Panc1 (cell line): Measurements from ENCODE around the gene CFAP157. TPM values are rescaled to one million over a fixed set of nuclear protein-coding genes. Genes with fewer than 3 reads are reported as not detected.

ENCODE experiments used
- ATAC-seq: fragments of 200-7000 bp; cut with Tn5 transposase; 2 replicates; pipeline ENCODE4 v1.9.1; 2020; ENCODE audit warnings: mild to moderate bottlenecking, moderate library complexity
- BruUV-seq: library from RNA; stranded (reverse); fragments of 400-500 nt; replicated peaks from 2 replicates; lab custom pipeline; 2021; lab: Mats Ljungman, UMichigan
- CTCF ChIA-PET: fragments of 300-600 bp; sonication (Branson Sonifier 250); formaldehyde crosslinking; loops from one replicate; lab custom pipeline; 2022; ENCODE audit warnings: antibody characterized with exemption; lab: Charles Lee
- POLR2A ChIA-PET: fragments of 300-600 bp; sonication (Branson Sonifier 250); formaldehyde crosslinking; loops from one replicate; lab custom pipeline; 2022; ENCODE audit warnings: antibody characterized with exemption; lab: Charles Lee
- DNase-seq: peaks from one replicate; pipeline ENCODE4 v3.0.0-alpha.2; 2010; ENCODE audit warnings: low read depth, low spot score
- H3K27ac ChIP-seq: 2 replicates; pipeline ENCODE4 v1.5.1; 2011; ENCODE audit warnings: mild to moderate bottlenecking, low read length, inconsistent platforms
- H3K27me3 ChIP-seq: fragments of 200-500 bp; sonication (Bioruptor generic); 2 replicates; pipeline ENCODE4 v1.6.0; 2014; ENCODE audit warnings: low read length, inconsistent platforms; ENCODE audit not compliant: control insufficient read depth, insufficient read depth
- H3K36me3 ChIP-seq: fragments of 200-500 bp; sonication (Bioruptor generic); 2 replicates; pipeline ENCODE4 v1.5.1; 2014; ENCODE audit warnings: inconsistent platforms, mild to moderate bottlenecking, low read length, moderate library complexity; ENCODE audit not compliant: control insufficient read depth, insufficient read depth
- H3K4me1 ChIP-seq: 2 replicates; pipeline ENCODE4 v1.5.1; 2011; ENCODE audit warnings: inconsistent platforms, mild to moderate bottlenecking, low read length, moderate library complexity; ENCODE audit not compliant: control insufficient read depth, insufficient read depth
- H3K4me3 ChIP-seq, 2 experiments: 2 replicates each; pipeline ENCODE4 v1.5.1; 2011 to 2012; ENCODE audit warnings: low read depth in 2 of 2, low read length in 2 of 2, mild to moderate bottlenecking in 2 of 2, inconsistent platforms in 1 of 2, moderate library complexity in 1 of 2
- H3K9me3 ChIP-seq: fragments of 200-500 bp; sonication (Bioruptor generic); 2 replicates; pipeline ENCODE4 v1.5.1; 2014; ENCODE audit warnings: low read depth, mild to moderate bottlenecking, inconsistent platforms, low read length, moderate library complexity; ENCODE audit not compliant: control insufficient read depth, insufficient read depth
- CTCF ChIP-seq: fragments of 450-650 bp; IDR thresholded peaks from 2 replicates; pipeline ENCODE4 v1.5.1; 2017; ENCODE audit warnings: mild to moderate bottlenecking
- POLR2AphosphoS5 ChIP-seq: IDR thresholded peaks from 2 replicates; pipeline ENCODE4 v1.6.1; 2012; ENCODE audit warnings: mild to moderate bottlenecking, low read depth, low read length, moderate library complexity
- SIN3A ChIP-seq: IDR thresholded peaks from 2 replicates; pipeline ENCODE4 v1.6.1; 2012; ENCODE audit warnings: low read depth, mild to moderate bottlenecking, low read length, moderate library complexity, borderline replicate concordance; ENCODE audit not compliant: insufficient read depth
- TCF7L2 ChIP-seq: IDR thresholded peaks from 2 replicates; pipeline ENCODE4 v1.6.1; 2011; ENCODE audit warnings: mild to moderate bottlenecking, low read depth, low read length, inconsistent platforms
- in situ Hi-C: cut with HindIII; loops from 2 replicates; pipeline ENCODE4 v1.10.0; 2016; ENCODE audit warnings: low sequenced_read_pairs, low pct_unique_long_range_greater_than_20kb
- intact Hi-C: fragments of 100-400 bp; cut with micrococcal nuclease; formaldehyde crosslinking; loops from one replicate; pipeline ENCODE4 v1.10.0; 2022; ENCODE audit not compliant: unreplicated experiment
- total RNA-seq: library from RNA; stranded (reverse); gene quantifications from one replicate; pipeline ENCODE4 v1.2.1, GENCODE V29; 2021; ENCODE audit not compliant: unreplicated experiment
- TF ChIP-seq, protein P1 (sequence below), 2 experiments: IDR thresholded peaks; 2 replicates each; pipeline ENCODE4 v1.6.1; 2011 to 2012; ENCODE audit warnings: low read depth in 2 of 2, control low read depth in 1 of 2, low read length in 1 of 2, mild to moderate bottlenecking in 1 of 2, moderate library complexity in 1 of 2; ENCODE audit not compliant: insufficient read depth in 1 of 2

Gene CFAP157
- total RNA-seq, 1 experiment from 2014 or later = not detected

DNA sequence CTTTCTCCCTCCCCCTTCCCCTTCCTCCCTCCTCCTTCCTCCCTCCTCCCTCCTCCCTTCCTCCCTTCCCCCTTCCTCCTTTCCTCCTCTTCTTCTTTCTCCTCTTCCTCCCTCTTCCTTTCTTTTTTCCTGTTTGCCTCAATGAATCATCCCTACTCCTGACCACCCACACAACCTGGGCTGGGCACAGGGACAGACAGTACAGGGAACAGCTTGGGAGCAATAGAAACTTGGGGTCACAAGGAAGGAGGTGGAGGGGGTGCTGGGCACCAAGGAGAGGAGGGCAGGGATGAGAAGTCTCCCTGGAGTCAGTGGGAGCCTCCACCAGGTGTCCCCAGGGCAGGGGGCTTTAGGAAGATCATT, 14.1 kb downstream of the CFAP157 start:
- ChIA-PET POLR2A (no interaction called here), CTCF (interaction anchor here (0.6 kb wide), 1 partner anchor 41 kb away, joined by 3 read pairs; no protein-coding TSS in a partner anchor)
- ATAC-seq = no peak
- Histone ChIP-seq H3K4me3 (no peak overlapping the region), H3K36me3 (no peaks in the 10 kb centered on the region), H3K4me1 (peaks cover 3% of the 10 kb centered on the region; the same call in 1 of the 2 replicates), H3K27ac (no peak overlapping the region), H3K9me3 (no peaks in the 10 kb centered on the region), H3K27me3 (no peaks in the 10 kb centered on the region)
- intact Hi-C loops = no loop called here
- TF ChIP-seq TCF7L2 (no peak), SIN3A (no peak), POLR2AphosphoS5 (no peak), CTCF (no peak)
- TF ChIP-seq, protein P1, sequence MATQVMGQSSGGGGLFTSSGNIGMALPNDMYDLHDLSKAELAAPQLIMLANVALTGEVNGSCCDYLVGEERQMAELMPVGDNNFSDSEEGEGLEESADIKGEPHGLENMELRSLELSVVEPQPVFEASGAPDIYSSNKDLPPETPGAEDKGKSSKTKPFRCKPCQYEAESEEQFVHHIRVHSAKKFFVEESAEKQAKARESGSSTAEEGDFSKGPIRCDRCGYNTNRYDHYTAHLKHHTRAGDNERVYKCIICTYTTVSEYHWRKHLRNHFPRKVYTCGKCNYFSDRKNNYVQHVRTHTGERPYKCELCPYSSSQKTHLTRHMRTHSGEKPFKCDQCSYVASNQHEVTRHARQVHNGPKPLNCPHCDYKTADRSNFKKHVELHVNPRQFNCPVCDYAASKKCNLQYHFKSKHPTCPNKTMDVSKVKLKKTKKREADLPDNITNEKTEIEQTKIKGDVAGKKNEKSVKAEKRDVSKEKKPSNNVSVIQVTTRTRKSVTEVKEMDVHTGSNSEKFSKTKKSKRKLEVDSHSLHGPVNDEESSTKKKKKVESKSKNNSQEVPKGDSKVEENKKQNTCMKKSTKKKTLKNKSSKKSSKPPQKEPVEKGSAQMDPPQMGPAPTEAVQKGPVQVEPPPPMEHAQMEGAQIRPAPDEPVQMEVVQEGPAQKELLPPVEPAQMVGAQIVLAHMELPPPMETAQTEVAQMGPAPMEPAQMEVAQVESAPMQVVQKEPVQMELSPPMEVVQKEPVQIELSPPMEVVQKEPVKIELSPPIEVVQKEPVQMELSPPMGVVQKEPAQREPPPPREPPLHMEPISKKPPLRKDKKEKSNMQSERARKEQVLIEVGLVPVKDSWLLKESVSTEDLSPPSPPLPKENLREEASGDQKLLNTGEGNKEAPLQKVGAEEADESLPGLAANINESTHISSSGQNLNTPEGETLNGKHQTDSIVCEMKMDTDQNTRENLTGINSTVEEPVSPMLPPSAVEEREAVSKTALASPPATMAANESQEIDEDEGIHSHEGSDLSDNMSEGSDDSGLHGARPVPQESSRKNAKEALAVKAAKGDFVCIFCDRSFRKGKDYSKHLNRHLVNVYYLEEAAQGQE (IDR thresholded peaks at IDR 0.05; ENCODE audit: insufficient read depth in 1 of 2, low read depth in 2 of 2, low read length in 1 of 2) = no peak
- DNase-seq = no peak
- in situ Hi-C loops = no loop called here
- BruUV-seq = no TSS peak

DNA sequence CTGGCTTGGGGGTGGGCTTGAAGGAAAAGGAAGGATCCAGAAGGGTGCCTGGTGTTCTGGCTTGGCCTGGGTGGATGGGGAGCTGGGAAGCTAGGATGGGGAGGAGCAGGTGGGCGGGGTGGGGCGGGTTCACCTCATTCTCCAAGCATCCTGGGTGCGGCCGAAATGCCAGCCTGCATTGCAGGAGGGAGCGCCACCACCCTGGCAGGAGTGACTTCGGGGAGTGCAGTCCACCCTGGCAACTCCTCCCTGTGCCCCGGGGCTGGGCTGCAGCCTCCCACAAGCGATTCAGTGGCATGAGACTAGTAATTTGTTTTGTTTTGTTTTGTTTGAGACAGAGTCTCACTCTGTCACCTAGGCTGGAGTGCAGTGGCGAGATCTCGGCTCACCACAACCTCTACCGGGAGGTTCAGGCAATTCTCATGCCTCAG, 14.6 kb downstream of the CFAP157 start:
- Histone ChIP-seq H3K4me1 (peaks cover 3% of the 10 kb centered on the region; the same call in 1 of the 2 replicates), H3K4me3 (no peak overlapping the region), H3K9me3 (no peaks in the 10 kb centered on the region), H3K27me3 (no peaks in the 10 kb centered on the region), H3K27ac (no peak overlapping the region), H3K36me3 (no peaks in the 10 kb centered on the region)
- ATAC-seq (peak; percentile 65), DNase-seq (no peak)
- ChIA-PET CTCF (interaction anchor here (0.5 to 0.6 kb wide), 2 partner anchors 13 to 42 kb away, joined by 3 read pairs; partner anchors contain the start of gene TOR2A), POLR2A (no interaction called here)
- in situ Hi-C loops = no loop called here
- TF ChIP-seq, protein P1 (IDR thresholded peaks at IDR 0.05; ENCODE audit: insufficient read depth in 1 of 2, low read depth in 2 of 2, low read length in 1 of 2) = no peak
- TF ChIP-seq CTCF = no peak
- no peak for TF ChIP-seq POLR2AphosphoS5
- TF ChIP-seq SIN3A = no peak
- TF ChIP-seq TCF7L2 = no peak
- intact Hi-C loops = no loop called here
- no TSS peak for BruUV-seq
